IPS-11a (cell line): ENCODE data around the gene HOXC13.

Experiments
- H3K4me3 ChIP-seq: one replicate; pipeline ENCODE4 v1.5.1; 2013; ENCODE audit warnings: low read depth, low read length, control low read depth

Gene HOXC13

DNA sequence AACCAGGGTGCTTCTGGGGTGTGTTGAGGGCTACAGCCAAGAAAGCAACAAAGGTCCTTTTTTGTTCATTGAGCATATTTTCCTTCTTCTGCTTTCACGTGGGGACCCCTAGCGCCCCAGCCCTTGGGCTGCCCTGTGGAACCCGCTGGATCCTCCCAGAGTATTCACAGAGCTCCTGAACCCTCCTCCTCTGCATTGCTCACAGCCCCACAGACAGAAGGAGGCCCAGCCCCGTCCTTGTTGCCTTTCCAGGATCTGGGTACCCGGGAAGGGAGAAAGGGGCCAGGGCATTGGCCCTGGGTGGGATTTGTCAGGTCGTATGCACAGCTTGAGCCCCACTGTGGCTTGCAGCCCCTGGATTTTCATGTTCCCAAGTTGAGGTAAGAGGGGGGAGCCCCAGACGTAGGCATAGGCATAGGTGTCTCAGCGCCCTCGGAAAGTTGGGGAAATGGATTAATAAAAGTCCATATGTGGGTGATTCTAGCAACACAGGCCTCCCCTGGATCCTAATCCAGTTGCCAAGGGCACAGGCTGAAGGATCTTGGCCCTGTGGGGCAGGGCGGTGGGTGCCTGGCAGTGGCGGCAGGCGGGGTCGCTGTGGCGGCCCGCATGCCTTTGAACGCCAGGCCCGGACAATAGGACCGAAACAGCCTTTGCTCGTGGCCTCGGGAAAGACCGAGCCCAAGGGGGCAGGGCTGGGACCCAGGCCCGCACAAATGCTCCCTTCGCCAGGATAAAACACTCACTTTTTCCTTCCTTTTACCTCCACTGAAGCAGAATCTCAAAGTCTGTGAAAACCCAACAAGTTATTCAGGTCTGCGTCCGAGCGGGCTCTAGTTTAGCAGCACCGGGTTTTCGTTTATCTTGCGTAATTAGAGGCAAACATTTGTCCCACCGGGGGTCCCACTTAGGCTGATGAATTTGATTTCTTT, 43.3 kb downstream of the HOXC13 start:
- no peak overlapping the region for H3K4me3 ChIP-seq

DNA sequence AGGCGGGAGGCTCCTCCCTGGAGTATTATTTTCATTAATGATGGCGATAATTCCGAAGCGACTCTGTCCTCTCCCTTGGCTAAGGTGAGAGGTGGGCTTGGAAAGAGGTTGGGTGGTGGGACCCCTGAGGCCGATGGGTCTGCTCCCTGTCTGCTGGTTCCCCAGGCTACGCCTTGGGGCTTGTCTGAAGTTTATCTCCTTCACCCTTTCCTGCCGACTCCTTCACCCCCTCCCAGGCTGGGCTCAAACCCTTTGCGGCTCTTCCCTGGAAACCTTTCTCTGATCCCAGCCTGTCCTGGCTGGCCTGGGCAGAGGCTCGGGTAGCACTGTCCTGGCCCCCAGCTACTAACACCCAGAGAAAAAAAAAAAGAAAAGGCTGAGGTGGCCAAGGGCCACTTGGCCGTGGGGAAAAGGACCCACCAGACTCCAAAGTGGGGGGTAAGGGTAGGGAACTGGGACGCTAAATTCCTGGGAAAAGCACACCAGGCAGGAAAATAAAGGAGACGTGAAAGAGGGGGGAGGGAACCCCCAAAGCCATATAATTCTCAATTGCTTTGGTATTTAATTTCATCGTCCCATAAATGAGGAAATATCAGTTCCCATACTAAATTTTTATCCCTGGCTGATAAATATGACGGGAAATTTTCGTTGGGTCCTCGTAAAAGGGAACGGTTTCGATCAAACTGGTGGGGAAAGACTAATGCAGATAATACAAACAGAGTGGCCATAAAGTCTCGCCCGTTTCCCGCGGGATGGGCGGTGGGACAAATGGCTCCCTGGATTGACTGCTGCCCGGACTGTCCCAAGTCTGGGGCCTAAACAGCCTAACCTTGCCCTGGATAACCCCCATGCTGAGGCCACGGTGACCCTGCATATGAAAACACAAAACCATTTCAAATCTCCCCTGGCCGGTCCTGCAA, 44.3 kb downstream of the HOXC13 start:
- H3K4me3 ChIP-seq = no peak overlapping the region

DNA sequence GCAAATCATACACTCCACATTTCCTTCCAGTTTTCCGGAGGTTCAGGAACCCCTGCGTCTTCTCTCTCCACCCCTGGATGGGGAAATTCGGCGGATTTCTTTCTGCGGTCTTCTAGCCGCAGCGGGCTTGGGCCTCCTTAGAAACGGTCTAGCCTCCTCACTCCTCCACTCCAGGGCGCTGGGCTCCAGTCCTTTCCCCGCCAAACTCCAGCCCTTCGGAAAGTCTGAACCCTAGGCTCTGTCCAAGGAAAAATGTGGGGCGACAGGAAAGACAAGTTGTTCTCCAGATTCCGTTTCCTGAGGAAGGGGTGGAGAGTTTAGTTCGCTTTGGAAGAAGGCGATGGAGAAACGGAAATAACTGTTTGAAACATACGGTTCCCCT, 44.9 kb downstream of the HOXC13 start:
- no peak overlapping the region for H3K4me3 ChIP-seq

DNA sequence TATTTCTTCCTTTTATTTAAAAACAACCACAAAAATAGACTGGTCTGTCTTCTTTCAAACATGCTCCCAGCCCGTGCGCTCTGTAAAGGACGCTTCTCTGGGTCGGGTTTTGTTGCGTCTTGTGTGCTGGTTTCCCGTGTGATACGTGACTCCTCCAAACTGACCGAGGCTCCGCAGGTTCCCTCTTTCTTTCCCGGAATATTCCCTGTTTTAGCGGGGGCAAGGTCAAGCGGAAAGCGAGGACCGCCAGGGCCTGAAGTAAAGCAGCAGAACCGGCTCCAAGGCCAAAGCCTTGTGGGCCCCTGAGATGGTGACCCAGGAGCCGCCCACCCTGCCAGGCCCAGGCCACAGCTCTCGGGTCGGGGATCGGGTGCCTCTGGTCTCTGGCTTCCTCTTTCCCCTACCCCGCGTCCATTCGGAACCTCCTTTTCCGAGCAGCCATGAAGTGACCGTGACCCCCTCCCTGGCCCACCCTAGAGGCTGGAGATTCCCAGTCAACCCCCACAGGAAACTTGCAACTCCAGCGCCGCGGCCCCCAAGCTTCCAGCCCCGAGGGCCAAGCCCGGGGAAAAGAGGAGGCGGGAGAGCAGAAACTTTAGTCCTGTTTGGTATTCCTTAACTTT, 45.4 kb downstream of the HOXC13 start:
- H3K4me3 ChIP-seq = no peak overlapping the region

DNA sequence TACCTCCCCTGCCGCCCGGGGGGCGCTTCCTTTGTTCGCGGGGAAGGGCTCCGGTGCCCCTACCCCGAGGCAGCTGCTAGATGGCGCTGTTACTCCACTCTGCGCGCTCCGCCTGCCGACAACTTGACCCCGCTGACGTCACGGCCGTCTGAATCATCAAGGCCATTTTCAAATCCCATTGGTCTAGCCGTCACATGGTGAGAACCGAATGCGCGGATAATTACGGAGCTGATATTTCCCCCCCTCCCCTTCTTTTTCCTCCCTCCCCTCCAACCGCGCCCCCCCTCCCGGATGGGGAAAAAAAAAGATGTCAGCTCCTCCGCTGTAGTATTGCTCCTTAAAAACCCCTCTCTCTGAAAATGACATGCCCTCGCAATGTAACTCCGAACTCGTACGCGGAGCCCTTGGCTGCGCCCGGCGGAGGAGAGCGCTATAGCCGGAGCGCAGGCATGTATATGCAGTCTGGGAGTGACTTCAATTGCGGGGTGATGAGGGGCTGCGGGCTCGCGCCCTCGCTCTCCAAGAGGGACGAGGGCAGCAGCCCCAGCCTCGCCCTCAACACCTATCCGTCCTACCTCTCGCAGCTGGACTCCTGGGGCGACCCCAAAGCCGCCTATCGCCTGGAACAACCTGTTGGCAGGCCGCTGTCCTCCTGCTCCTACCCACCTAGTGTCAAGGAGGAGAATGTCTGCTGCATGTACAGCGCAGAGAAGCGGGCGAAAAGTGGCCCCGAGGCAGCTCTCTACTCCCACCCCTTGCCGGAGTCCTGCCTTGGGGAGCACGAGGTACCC, 46.5 kb downstream of the HOXC13 start, which contains the start of gene HOXC10:
HOXC10 (plus strand) TSS at position 246 of the 791 bp plus-strand sequence; CDS start at position 360, 114 bp downstream.
- H3K4me3 ChIP-seq = no peak within 1 kb of the TSS

DNA sequence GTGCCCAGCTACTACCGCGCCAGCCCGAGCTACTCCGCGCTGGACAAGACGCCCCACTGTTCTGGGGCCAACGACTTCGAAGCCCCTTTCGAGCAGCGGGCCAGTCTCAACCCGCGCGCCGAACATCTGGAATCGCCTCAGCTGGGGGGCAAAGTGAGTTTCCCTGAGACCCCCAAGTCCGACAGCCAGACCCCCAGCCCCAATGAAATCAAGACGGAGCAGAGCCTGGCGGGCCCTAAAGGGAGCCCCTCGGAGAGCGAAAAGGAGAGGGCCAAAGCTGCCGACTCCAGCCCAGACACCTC, 47.0 kb downstream of the HOXC13 start:
- no peak overlapping the region for H3K4me3 ChIP-seq

DNA sequence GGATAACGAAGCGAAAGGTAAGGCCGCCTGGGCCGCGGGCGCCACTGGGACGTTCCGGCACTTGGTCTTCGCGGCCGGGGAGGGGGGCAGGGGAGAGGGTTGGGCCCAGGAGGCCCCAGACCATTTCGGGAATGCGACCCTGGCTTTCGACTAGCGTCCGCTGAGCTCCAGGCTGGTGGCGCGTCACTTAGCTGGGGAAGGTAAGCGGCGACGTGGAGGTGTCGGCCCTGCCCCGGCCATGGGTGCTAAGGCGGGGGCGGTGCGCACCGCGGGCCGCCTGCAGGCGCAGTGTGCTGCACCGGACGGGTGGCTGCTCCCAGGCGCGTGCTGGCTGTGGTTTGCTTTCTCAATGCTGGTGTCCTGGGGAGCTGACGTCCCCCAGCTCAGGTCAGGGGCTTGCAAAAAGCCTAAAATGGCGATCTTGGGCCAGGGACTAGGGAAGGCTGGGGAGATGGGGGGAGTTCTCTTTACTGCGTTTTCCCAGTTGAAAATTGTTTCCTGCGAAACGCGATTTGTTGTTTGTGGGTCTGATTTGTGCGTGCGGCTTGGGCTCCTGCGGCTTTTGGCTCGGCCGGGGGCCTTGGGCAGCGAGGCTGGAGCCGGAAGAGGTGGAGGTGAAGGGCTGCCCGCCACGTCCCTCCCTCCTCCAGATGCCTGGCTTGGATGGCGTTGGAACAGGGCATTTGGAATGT, 47.5 kb downstream of the HOXC13 start:
- no peak overlapping the region for H3K4me3 ChIP-seq

DNA sequence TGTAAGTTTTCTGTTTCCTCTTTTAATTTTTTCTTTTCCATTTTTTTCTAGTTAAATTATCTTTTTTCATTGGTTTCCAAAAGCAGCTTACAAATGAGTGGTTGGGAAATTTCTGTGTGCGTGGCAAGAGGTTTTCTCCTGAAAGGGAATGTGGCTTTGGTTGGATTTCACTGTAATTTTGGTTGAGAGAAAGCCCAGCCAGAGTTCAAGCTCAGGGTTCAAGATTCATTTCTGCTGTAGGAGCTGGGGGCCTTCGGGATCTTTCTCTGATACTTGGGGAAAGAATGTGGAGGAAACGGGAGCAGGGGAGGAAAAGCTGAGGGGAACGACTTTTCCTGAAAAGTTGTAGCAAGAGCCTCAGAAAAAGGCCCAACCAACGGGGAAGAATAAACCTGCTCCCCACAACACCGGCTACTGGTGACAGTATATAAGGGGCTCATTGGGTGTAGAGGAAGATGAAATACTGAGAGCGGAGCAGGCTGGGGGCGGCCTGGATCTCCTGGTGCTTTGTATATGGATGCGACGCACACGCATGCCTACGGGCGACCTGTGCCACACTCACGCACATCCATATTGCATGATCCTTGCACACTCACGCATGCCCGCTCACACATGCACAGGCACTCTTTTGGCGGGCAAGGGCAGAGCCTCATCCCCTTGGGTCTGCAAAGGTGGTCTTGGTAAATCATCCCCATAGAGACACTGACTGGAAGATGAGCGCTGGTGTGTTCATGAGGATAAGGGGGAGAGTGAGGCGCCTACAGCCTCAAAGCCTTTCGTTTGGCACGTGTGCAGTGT, 48.3 kb downstream of the HOXC13 start:
- no peak overlapping the region for H3K4me3 ChIP-seq

DNA sequence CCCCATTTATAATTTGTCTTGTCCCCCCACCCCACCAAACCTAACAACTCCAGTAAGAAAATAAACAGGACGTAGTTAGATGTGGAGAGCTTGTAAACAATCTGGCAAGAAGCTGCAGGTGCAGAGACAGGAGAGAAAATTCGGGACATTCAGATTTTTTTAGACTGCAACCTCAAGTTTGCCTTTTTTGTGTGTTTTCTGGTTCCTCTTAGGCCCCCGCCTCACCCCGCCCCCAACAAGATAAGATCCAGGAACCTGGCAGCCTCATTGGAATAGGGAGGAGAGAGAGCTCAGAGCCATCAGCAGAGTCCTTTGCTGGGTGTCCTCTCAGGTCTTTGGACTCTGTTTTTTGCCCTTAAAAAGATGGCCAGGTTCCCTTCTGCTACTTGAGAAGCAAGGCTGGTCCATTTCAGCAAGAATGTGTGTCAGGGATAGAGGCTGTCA, 49.2 kb downstream of the HOXC13 start:
- H3K4me3 ChIP-seq = no peak overlapping the region

DNA sequence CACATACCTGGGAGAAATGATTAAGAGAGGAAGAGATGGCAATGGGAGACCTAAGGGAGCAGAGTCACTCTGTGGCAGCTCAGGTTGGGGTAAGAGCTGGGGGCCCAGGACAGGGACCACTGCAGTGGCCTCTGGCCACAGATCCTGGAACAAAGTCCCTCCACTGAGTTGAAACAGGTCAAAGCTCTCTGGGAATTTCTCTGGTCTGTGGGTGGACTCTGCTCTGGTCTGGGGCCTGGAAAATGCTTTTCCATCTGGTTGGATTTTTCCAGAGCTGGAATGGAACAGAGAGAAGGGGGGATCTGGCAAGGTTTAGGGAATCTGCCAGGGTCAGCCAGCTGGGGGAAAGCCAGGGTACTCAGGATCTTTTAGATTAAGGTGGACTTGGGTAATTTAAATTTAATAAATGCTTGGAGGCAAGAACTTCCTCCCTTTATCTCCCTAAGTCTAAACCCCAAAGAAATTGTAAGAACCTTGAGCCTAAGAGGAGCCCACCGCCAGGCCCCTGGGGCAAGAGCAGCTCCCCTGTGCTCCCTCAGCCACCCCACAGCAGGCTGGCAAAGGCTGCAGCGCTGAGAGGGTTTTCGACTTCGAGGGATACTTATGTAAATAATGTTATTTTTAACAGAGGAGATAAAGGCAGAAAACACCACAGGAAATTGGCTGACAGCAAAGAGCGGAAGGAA, 50.1 kb downstream of the HOXC13 start:
- no peak overlapping the region for H3K4me3 ChIP-seq

DNA sequence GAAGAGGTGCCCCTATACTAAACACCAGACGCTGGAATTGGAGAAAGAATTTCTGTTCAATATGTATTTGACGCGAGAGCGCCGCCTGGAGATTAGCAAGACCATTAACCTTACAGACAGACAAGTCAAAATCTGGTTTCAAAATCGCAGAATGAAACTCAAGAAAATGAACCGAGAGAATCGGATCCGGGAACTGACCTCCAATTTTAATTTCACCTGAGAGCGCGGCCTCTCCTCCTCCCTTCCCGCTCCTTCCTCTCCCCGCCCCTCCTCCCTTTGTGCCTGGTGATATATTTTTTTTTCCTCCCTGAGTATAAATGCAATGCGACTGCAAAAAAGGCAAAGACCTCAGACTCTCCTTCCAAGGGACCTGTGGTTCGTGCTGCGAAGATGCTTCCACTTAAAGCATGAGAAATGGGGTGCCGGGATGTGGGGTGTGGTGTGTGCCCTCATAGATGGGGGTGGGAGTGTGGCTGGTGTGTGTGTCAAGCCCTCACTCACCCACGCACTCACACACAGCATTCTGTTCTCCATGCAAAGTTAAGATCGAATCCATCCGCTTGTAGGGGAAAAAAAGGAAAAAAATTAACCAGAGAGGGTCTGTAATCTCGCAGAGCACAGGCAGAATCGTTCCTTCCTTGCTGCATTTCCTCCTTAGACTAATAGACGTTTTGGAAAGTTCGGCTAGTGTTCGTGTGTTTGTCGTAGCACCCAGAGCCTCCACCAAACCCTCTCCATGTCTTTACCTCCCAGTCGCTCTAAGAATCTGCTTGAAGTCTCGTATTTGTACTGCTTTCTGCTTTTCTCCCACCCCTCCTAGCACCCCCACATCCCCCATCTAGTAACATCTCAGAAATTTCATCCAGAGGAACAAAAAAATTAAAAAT, 50.8 kb downstream of the HOXC13 start:
- H3K4me3 ChIP-seq = no peak overlapping the region

DNA sequence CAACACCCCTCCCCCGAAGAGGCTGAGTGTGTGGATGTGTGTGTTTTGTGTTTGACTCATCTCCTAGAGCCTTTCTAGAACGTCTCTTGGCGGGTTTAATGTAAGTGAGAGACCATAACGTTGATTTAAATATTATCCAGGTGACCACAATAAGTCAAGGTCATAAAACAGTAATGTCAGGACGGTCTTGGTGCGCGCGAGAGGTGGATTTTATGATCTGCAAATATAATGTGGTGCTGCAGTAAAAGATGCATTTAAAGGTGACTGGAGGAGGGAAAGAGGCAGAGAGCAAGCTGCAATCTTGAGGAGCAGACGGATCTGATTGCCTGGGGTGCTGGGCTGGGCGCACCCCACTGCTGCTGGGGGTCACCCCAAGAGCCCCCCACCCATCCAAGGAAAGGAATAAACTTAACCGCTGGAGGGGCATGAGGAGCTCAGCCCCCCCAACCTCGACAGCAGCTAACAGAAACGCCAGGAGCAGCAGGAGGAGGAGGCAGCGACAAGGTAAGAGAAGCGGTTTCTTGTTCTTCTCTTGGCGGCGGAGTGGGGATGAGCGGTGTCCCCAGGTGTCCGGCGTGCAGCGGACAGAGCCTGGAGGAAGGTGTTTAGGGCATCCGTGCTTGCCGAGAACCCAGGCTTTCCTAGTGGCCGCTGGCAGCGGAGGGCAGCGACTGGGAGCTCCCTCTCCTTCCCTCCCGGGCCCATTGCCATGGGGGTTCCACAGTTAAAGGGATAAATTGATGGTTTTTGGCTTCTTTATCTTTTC, 51.9 kb downstream of the HOXC13 start:
- no peak overlapping the region for H3K4me3 ChIP-seq

DNA sequence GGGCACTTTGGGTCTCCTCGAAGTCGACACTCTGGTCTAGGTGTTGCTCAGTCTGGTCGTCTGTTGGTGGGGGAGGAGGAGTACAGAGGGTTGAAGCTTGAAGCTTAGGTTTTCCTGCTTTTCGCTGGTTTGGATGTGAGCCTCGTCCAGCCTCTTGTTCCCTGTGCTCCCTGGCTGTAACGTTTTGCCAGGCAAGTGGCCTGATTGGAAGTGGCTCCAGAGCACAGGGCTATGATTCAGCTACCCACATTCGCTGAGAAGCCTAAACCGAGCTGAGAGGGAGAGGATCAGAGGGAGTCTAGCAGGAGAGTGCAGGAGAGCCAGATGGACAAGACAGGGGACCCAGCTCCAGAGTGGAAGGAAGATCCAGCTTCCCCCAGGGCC, 52.4 kb downstream of the HOXC13 start:
- no peak overlapping the region for H3K4me3 ChIP-seq

DNA sequence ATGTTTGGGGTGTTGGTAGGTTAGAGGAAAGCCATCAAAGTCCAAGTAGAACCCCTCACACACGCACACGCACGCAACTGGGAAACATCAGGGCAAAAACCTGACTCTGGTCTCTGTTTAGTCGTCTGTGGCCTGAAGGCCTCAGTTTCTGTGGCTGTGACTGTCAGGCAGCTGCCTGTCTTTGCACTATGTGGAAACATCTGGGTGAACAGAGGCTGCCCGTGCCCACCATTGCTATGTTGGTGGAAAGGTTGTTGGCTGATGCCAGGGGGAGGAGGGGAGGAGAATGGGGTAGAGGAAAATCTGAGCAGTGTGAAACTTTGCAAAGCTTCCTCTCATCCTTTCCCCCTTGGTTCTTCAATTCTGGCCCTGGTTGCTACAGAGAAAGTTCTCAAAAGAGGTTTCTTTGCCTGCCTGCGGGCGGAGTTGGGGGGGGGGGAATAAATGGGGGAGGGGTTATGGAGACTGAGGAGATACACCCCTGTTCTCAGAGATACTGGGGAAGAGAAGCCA, 53.8 kb downstream of the HOXC13 start:
- no peak overlapping the region for H3K4me3 ChIP-seq

DNA sequence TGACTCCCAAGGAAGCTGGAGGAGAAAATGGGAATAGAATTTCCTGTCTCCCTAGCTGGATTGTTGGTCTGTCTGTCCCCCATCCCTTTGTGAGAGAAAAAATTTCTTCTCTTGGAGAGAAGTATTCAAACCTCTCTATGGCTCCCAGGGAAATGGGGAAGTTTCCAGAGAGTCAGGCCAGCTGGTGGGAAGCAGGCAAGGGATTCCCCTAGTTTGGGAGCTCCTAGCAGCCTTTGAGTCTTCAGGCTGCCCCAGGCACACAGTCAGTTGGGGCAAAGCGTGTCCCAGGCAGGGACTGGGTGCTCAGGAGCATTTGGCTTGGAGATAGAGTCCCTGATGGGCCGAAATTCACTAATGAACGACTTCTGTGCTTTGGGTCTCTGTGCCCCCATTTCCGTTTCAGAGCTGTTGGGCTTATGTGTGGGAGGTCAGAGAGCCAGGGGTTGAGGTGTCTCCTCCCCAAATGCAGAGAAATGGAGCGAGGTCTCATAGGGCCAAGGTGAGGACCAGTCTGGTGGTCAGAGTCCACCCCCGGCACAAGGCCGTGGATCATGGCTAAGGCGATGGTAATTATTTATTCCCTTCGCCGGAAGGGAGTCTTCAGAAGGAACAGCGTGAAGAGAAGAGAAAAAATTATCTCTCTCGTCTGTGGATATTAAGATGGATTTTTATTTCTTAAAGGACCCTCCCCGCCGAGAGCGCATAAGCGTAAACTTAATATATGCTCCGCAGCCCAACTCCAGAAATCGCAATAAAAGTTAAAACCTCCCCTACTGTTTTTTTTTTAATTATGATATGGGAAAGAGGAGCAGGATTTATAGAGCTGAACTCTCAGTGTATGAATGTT, 54.8 kb downstream of the HOXC13 start:
- H3K4me3 ChIP-seq = no peak overlapping the region

DNA sequence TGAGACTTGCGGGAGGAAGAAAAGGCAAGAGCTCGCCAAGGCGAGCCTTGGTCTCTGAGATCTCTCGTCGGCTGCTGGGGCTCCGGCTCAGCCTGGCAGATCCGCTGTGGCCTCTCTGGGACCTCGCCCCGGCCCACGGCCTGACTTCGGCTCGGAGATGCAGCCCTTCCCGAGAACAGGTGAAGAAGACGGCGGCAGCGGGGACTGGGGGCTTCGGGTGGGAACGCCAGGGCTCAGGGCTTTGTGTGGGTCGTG, 55.3 kb downstream of the HOXC13 start:
- no peak overlapping the region for H3K4me3 ChIP-seq
